Measurements from ENCODE around the gene PRXL2B.
"Not testable (repeated sequence)": the region's sequence is repeated elsewhere in the genome, so short reads cannot be mapped to it uniquely, and the experiment has no call there.

GRCh38 chr1:2553076-2553475 lies 33.5 kb upstream of the PRXL2B start:
- not testable (repeated sequence) for TF ChIP-seq CTCF, POLR2A (IDR thresholded peaks at IDR 0.05)
